Upper lobe of left lung (tissue), 6 donors: Measurements from ENCODE around the gene ERG. TPM values are rescaled to one million over a fixed set of nuclear protein-coding genes. Genes with fewer than 3 reads are reported as not detected.

Experiments used
- ATAC-seq, 2 donors: fragments of 200-7000 bp; cut with Tn5 transposase; one replicate each; pipeline ENCODE4 v1.9.1; 2022; ENCODE audit warnings: mild to moderate bottlenecking in 2 of 2, moderate library complexity in 2 of 2; ENCODE audit not compliant: low FRiP score in 2 of 2
- DNase-seq, 2 donors: peaks; one replicate each; pipeline ENCODE4 v3.0.0-alpha.2; 2019 to 2020
- H3K27ac ChIP-seq, 4 donors: fragments of 200-600 bp; sonication (generic); one replicate each; pipeline ENCODE4 v1.5.1; 2016 to 2019
- H3K27me3 ChIP-seq, 4 donors: fragments of 200-600 bp; sonication (generic); one replicate each; pipeline ENCODE4 v1.5.1; 2017 to 2019
- H3K36me3 ChIP-seq, 4 donors: fragments of 200-600 bp; sonication (generic); one replicate each; pipeline ENCODE4 v1.5.1; 2016 to 2019
- H3K4me1 ChIP-seq, 4 donors: fragments of 200-600 bp; sonication (generic); one replicate each; pipeline ENCODE4 v1.5.1; 2018 to 2019
- H3K4me3 ChIP-seq, 4 donors: fragments of 200-600 bp; sonication (generic); one replicate each; pipeline ENCODE4 v1.5.1; 2017 to 2019; ENCODE audit warnings: mild to moderate bottlenecking in 2 of 4, moderate library complexity in 1 of 4
- H3K9me3 ChIP-seq, 4 donors: fragments of 200-600 bp; sonication (generic); one replicate each; pipeline ENCODE4 v1.5.1; 2018 to 2019
- EP300 ChIP-seq, 4 donors: sonication (generic); formaldehyde crosslinking; IDR thresholded peaks; one replicate each; pipeline ENCODE4 v1.5.1; 2017; ENCODE audit warnings: antibody characterized with exemption in 4 of 4, control low read depth in 2 of 4
- POLR2A ChIP-seq, 4 donors: fragments of 450-650 bp; IDR thresholded peaks; one replicate each; pipeline ENCODE4 v1.5.1; 2016 to 2017; ENCODE audit warnings: antibody characterized with exemption in 4 of 4, mild to moderate bottlenecking in 2 of 4
- POLR2AphosphoS5 ChIP-seq, 2 donors: sonication (generic); formaldehyde crosslinking; IDR thresholded peaks; one replicate each; pipeline ENCODE4 v1.5.1; 2017; ENCODE audit warnings: antibody characterized with exemption in 2 of 2
- WGBS, 2 donors: methylation state at CpG; one replicate each; pipeline ENCODE4 v1.1.5; 2017 to 2018; 5-methylcytosine and 5-hydroxymethylcytosine counted together
- total RNA-seq, 6 donors: library from RNA; depleted of rRNA in 4 of 6; stranded (reverse); fragments of >200 nt in 4 of 6; gene quantifications; one replicate each; pipeline versions ENCODE4 v1.1.0 to v1.2.1, GENCODE V29; 2016 to 2021
- TF ChIP-seq, protein P1 (sequence below), 6 experiments: fragments of 450-650 bp in 4 of 6; fragments of 200-600 bp in 2 of 6; sonication (generic) in 2 of 6; IDR thresholded peaks; one replicate each; pipeline ENCODE4 v1.5.1; 2016 to 2019; ENCODE audit warnings: antibody characterized with exemption in 6 of 6
- donor health status: DM: no; HTN: no; CAD: no; lungs with moderate emphysema.
- donor health status: DM: no; HTN: yes; CAD: no; lungs with severe emphysema.

Gene ERG
- total RNA-seq, 6 donors from 2014 or later = 14.7 to 38.9 (median 18.1) TPM

GRCh38 chr21:38402795-38403194 lies 95.5 kb downstream of the ERG start:
- DNase-seq = no peak
- no peak for ATAC-seq
- TF ChIP-seq EP300 (IDR thresholded peaks at IDR 0.05) = no peak
- TF ChIP-seq, protein P1, sequence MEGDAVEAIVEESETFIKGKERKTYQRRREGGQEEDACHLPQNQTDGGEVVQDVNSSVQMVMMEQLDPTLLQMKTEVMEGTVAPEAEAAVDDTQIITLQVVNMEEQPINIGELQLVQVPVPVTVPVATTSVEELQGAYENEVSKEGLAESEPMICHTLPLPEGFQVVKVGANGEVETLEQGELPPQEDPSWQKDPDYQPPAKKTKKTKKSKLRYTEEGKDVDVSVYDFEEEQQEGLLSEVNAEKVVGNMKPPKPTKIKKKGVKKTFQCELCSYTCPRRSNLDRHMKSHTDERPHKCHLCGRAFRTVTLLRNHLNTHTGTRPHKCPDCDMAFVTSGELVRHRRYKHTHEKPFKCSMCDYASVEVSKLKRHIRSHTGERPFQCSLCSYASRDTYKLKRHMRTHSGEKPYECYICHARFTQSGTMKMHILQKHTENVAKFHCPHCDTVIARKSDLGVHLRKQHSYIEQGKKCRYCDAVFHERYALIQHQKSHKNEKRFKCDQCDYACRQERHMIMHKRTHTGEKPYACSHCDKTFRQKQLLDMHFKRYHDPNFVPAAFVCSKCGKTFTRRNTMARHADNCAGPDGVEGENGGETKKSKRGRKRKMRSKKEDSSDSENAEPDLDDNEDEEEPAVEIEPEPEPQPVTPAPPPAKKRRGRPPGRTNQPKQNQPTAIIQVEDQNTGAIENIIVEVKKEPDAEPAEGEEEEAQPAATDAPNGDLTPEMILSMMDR (IDR thresholded peaks at IDR 0.05) = no peak
- no peak for TF ChIP-seq POLR2A (IDR thresholded peaks at IDR 0.05)
- no peak for TF ChIP-seq POLR2AphosphoS5 (IDR thresholded peaks at IDR 0.05)
- Histone ChIP-seq H3K27ac (no peak overlapping the region), H3K27me3 (no peaks in the 10 kb centered on the region), H3K4me3 (no peak overlapping the region), H3K4me1 (peaks cover 0 to 4% (median 0%) of the 10 kb centered on the region in 4 donors), H3K36me3 (peaks cover 0 to 47% (median 8%) of the 10 kb centered on the region in 4 donors), H3K9me3 (no peaks in the 10 kb centered on the region)
- 58 to 64% methylated on average over 6 of the region's 6 CpGs for WGBS, 2 donors

DNA sequence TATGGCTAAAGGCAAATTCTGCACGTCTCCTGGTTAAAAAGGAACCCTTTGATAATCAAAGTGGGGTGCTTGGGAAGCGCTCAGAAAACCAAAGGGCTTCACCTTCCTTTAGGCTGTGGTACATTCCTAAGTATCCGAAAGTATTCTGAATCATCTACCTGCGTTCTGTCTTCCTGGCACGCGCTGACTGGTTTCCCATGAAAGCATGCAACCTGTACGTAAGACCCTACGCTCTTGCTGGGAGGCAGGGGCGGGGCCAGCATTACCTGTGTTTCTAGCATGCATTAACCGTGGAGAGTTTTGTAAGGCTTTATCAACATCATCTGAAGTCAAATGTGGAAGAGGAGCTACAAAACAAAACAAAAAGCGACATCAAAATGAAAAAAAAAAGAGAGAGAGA lies 96.0 kb downstream of the ERG start:
- Histone ChIP-seq H3K27me3 (no peaks in the 10 kb centered on the region), H3K4me1 (peaks cover 0 to 4% (median 0%) of the 10 kb centered on the region in 4 donors), H3K27ac (no peak overlapping the region), H3K36me3 (peaks cover 0 to 50% (median 8%) of the 10 kb centered on the region in 4 donors), H3K9me3 (no peaks in the 10 kb centered on the region), H3K4me3 (no peak overlapping the region)
- no peak for DNase-seq
- WGBS, 2 donors = 88 to 90% methylated on average over 11 of the region's 11 CpGs
- no peak for ATAC-seq
- TF ChIP-seq EP300 (IDR thresholded peaks at IDR 0.05) = no peak
- TF ChIP-seq POLR2AphosphoS5 (IDR thresholded peaks at IDR 0.05) = no peak
- no peak for TF ChIP-seq POLR2A (IDR thresholded peaks at IDR 0.05)
- TF ChIP-seq, protein P1 (IDR thresholded peaks at IDR 0.05) = no peak

DNA sequence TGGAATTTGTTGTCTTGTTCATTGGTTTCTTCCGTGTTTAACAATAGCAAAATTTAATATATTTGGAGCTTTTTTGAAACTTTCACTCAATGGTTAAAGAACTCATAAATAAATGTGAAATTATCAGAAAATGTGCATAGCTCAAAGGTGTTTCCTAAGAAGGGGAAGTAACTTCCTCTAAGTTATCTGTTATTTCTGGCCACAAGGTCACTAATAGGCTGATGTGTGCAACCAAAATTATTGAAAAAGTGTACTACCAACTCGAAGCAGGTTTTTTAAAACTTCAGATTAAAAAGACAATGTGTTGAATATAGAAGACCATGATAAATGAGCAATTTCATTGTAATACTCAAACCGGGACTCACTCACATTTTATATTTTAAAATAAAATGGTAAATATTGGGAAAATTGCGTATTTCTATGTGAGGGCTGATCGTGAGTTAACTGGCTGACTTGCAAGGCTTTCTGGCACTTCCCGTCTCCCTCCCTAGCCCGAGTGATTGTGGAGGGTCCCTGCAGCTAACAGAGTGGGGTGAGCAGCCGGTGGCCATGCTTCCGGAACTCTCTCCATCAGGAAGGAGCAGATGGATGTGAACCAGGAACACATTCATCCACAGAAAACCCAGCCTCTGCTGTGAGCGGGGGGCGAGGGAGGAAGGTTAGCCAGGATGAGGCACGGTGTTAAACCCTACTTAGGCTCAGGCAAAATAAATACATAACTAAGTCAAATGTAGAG lies 96.9 kb downstream of the ERG start:
- Histone ChIP-seq H3K9me3 (no peaks in the 10 kb centered on the region), H3K27ac (no peak overlapping the region), H3K27me3 (no peaks in the 10 kb centered on the region), H3K4me3 (no peak overlapping the region), H3K4me1 (peaks cover 0 to 4% (median 0%) of the 10 kb centered on the region in 4 donors), H3K36me3 (peaks cover 0 to 57% (median 8%) of the 10 kb centered on the region in 4 donors)
- ATAC-seq (no peak), DNase-seq (no peak)
- TF ChIP-seq POLR2AphosphoS5 (IDR thresholded peaks at IDR 0.05) (no peak), POLR2A (IDR thresholded peaks at IDR 0.05) (no peak), EP300 (IDR thresholded peaks at IDR 0.05) (no peak)
- TF ChIP-seq, protein P1 (IDR thresholded peaks at IDR 0.05) = no peak
- WGBS, 2 donors = 63 to 78% methylated on average over 12 of the region's 12 CpGs

GRCh38 chr21:38400195-38400919 lies 97.9 kb downstream of the ERG start:
- Histone ChIP-seq H3K27ac (no peak overlapping the region), H3K4me1 (peaks cover 0 to 4% (median 0%) of the 10 kb centered on the region in 4 donors), H3K27me3 (no peaks in the 10 kb centered on the region), H3K9me3 (no peaks in the 10 kb centered on the region), H3K4me3 (no peak overlapping the region), H3K36me3 (peaks cover 0 to 60% (median 8%) of the 10 kb centered on the region in 4 donors)
- 81 to 88% methylated on average over 13 of the region's 13 CpGs for WGBS, 2 donors
- DNase-seq (no peak), ATAC-seq (no peak)
- TF ChIP-seq POLR2AphosphoS5 (IDR thresholded peaks at IDR 0.05) (no peak), POLR2A (IDR thresholded peaks at IDR 0.05) (no peak), EP300 (IDR thresholded peaks at IDR 0.05) (no peak)
- TF ChIP-seq, protein P1 (IDR thresholded peaks at IDR 0.05) = no peak
